Astrocyte (in vitro differentiated cells and primary cell): ENCODE data around the gene TOR1A. TPM values are rescaled to one million over a fixed set of nuclear protein-coding genes. Genes with fewer than 3 reads are reported as not detected.

ENCODE experiments used
- DNase-seq: peaks from one replicate; pipeline ENCODE4 v3.0.0-alpha.2; 2010; ENCODE audit warnings: low read depth
- FAIRE-seq: peaks from 2 replicates; lab custom pipeline; 2011; peaks lifted over from hg19 to GRCh38; lab: Jason Lieb, UNC
- H2AFZ ChIP-seq: 2 replicates; pipeline ENCODE4 v1.6.0; 2012; ENCODE audit warnings: low read depth, low read length, inconsistent platforms
- H3K27ac ChIP-seq: 2 replicates; pipeline ENCODE4 v1.5.1; 2011; ENCODE audit warnings: low read depth, low read length, inconsistent platforms
- H3K27me3 ChIP-seq: 2 replicates; pipeline ENCODE4 v1.6.0; 2011; ENCODE audit warnings: low read length, inconsistent platforms; ENCODE audit not compliant: insufficient read depth
- H3K36me3 ChIP-seq: 2 replicates; pipeline ENCODE4 v1.5.1; 2011; ENCODE audit warnings: low read length, inconsistent platforms; ENCODE audit not compliant: insufficient read depth
- H3K4me1 ChIP-seq: 2 replicates; pipeline ENCODE4 v1.5.1; 2011; ENCODE audit warnings: low read length, inconsistent platforms; ENCODE audit not compliant: insufficient read depth
- H3K4me2 ChIP-seq: 2 replicates; pipeline ENCODE4 v1.6.0; 2012; ENCODE audit warnings: low read length, inconsistent platforms
- H3K4me3 ChIP-seq: 2 replicates; pipeline ENCODE4 v1.5.1; 2011; ENCODE audit warnings: low read depth, mild to moderate bottlenecking, low read length, inconsistent platforms; ENCODE audit not compliant: insufficient read depth
- H3K79me2 ChIP-seq: 2 replicates; pipeline ENCODE4 v1.6.0; 2012; ENCODE audit warnings: mild to moderate bottlenecking, low read length, inconsistent platforms; ENCODE audit not compliant: insufficient read depth
- H3K9ac ChIP-seq: 2 replicates; pipeline ENCODE4 v1.6.0; 2012; ENCODE audit warnings: mild to moderate bottlenecking, low read length, inconsistent platforms
- H3K9me3 ChIP-seq: 2 replicates; pipeline ENCODE4 v1.5.1; 2012; ENCODE audit warnings: low read depth, mild to moderate bottlenecking, low read length, inconsistent platforms; ENCODE audit not compliant: insufficient read depth
- H4K20me1 ChIP-seq: 2 replicates; pipeline ENCODE4 v1.6.0; 2012; ENCODE audit warnings: low read length, inconsistent platforms; ENCODE audit not compliant: insufficient read depth
- H3K27ac Mint-ChIP-seq: one replicate; pipeline ENCODE4 v1.8.0; 2021; ENCODE audit warnings: mild to moderate bottlenecking, mixed read lengths; ENCODE audit not compliant: unreplicated experiment
- H3K27me3 Mint-ChIP-seq: one replicate; pipeline ENCODE4 v1.8.0; 2021; ENCODE audit warnings: low read depth, mixed read lengths; ENCODE audit not compliant: unreplicated experiment
- H3K36me3 Mint-ChIP-seq: one replicate; pipeline ENCODE4 v1.8.0; 2021; ENCODE audit warnings: low read depth, mixed read lengths; ENCODE audit not compliant: unreplicated experiment
- H3K4me1 Mint-ChIP-seq: one replicate; pipeline ENCODE4 v1.8.0; 2021; ENCODE audit warnings: low read depth, mixed read lengths; ENCODE audit not compliant: unreplicated experiment
- H3K4me3 Mint-ChIP-seq: one replicate; pipeline ENCODE4 v1.8.0; 2021; ENCODE audit warnings: mild to moderate bottlenecking, moderate library complexity, mixed read lengths; ENCODE audit not compliant: unreplicated experiment
- H3K9me3 Mint-ChIP-seq: one replicate; pipeline ENCODE4 v1.8.0; 2021; ENCODE audit warnings: mild to moderate bottlenecking, mixed read lengths; ENCODE audit not compliant: unreplicated experiment
- EZH2 ChIP-seq: IDR thresholded peaks from 2 replicates; pipeline ENCODE4 v1.6.1; 2012; ENCODE audit warnings: mild to moderate bottlenecking, low read length, inconsistent platforms; ENCODE audit not compliant: insufficient read depth
- total RNA-seq: library from RNA; stranded (reverse); gene quantifications from 2 replicates; pipeline ENCODE4 v1.2.1, GENCODE V29; 2021
- TF ChIP-seq, protein P1 (sequence below): IDR thresholded peaks from 2 replicates; pipeline ENCODE4 v1.5.1; 2011; ENCODE audit warnings: low read depth, mild to moderate bottlenecking, inconsistent platforms, low read length, moderate library complexity; ENCODE audit not compliant: insufficient read depth

The TOR1A gene
- total RNA-seq, 1 donor from 2014 or later = 65.3 TPM

DNA sequence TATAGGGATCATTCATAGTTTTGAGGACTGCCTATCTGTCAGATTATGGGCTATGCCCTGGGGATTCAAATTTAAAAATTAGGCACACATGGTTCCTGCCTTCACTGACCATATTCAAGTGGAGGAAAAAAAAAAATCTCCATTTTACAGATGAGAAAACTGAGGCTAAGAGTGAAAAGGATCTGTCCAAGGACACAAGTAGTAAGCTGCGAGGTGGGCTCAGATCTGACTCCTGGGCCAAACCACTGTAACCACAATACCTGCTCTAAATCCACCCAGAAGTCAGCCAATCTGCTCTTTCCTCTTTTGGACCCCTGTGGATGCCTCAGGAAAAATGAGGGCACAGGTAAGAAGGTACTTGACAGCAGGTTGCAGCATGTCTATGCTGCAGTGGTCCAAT is 2.8 kb upstream of the TOR1A start:
- Mint-ChIP-seq H3K36me3 (peaks cover 15% of the 10 kb centered on the region), H3K27ac (no peak overlapping the region), H3K27me3 (no peaks in the 10 kb centered on the region), H3K4me3 (no peak overlapping the region), H3K9me3 (no peaks in the 10 kb centered on the region), H3K4me1 (peaks cover 6% of the 10 kb centered on the region)
- no peak for FAIRE-seq
- Histone ChIP-seq H3K79me2 (peaks cover 20% of the 10 kb centered on the region), H3K4me3 (no peak overlapping the region), H3K4me2 (no peak overlapping the region), H3K27ac (no peak overlapping the region), H3K9me3 (no peaks in the 10 kb centered on the region), H3K36me3 (peaks cover 26% of the 10 kb centered on the region), H3K27me3 (no peaks in the 10 kb centered on the region), H2AFZ (no peak overlapping the region), H3K9ac (no peak overlapping the region), H4K20me1 (peaks cover 9% of the 10 kb centered on the region), H3K4me1 (peaks cover 7% of the 10 kb centered on the region)
- TF ChIP-seq EZH2 = no peak
- TF ChIP-seq, protein P1, sequence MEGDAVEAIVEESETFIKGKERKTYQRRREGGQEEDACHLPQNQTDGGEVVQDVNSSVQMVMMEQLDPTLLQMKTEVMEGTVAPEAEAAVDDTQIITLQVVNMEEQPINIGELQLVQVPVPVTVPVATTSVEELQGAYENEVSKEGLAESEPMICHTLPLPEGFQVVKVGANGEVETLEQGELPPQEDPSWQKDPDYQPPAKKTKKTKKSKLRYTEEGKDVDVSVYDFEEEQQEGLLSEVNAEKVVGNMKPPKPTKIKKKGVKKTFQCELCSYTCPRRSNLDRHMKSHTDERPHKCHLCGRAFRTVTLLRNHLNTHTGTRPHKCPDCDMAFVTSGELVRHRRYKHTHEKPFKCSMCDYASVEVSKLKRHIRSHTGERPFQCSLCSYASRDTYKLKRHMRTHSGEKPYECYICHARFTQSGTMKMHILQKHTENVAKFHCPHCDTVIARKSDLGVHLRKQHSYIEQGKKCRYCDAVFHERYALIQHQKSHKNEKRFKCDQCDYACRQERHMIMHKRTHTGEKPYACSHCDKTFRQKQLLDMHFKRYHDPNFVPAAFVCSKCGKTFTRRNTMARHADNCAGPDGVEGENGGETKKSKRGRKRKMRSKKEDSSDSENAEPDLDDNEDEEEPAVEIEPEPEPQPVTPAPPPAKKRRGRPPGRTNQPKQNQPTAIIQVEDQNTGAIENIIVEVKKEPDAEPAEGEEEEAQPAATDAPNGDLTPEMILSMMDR = no peak
- DNase-seq = no peak

DNA sequence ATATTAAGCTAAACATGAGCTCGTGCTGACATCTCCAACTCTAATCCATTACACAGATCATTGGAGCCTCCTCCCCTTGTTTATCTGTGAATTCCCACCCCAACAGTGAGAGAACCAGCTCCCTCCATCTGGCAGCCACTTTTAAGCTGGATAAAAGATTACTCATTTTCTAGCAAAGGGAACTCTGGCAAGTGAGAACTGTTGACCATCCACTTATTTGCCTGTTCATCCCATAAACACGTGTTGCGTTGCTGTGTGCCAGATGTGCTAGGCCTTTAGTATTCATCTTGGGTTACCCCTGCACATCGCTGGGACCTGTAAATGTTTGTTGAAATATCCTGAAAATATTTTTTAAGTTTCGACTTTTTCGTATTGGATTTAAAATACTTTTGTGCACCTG is 2.4 kb upstream of the TOR1A start:
- H3K4me3 ChIP-seq = no peak overlapping the region
- H3K4me2 ChIP-seq = no peak overlapping the region
- no peaks in the 10 kb centered on the region for H3K9me3 ChIP-seq
- peaks cover 7% of the 10 kb centered on the region for H3K4me1 ChIP-seq
- peaks cover 11% of the 10 kb centered on the region for H4K20me1 ChIP-seq
- no peak overlapping the region for H2AFZ ChIP-seq
- peaks cover 15% of the 10 kb centered on the region for H3K36me3 Mint-ChIP-seq
- H3K4me1 Mint-ChIP-seq = peaks cover 6% of the 10 kb centered on the region
- no peak overlapping the region for H3K9ac ChIP-seq
- H3K27me3 ChIP-seq = no peaks in the 10 kb centered on the region
- H3K27ac Mint-ChIP-seq = no peak overlapping the region
- H3K27ac ChIP-seq = no peak overlapping the region
- H3K36me3 ChIP-seq = peaks cover 25% of the 10 kb centered on the region
- TF ChIP-seq, protein P1 = no peak
- no peak for TF ChIP-seq EZH2
- no peak overlapping the region for H3K4me3 Mint-ChIP-seq
- H3K9me3 Mint-ChIP-seq = no peaks in the 10 kb centered on the region
- FAIRE-seq (no peak), DNase-seq (no peak)
- H3K79me2 ChIP-seq = peaks cover 23% of the 10 kb centered on the region
- no peaks in the 10 kb centered on the region for H3K27me3 Mint-ChIP-seq

DNA sequence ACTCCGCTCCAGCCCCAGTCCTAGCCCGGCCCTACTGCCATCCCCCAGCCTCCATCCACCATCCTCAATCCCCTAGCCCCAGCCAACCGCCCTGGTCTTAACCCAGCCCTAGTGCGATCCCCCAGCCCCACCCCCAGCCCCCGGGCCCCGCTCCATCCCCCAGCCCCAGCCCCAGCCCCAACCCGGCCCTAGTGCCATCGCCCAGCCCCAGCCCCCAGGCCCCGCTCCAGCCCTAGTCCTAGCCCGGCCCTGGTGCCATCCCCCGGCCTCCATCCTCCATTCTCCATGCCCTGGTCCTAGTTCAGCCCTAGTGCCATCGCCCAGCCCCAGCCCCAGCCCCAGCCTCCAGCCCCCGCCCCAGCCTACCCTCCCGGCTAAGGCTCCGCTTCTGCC is 398 bp downstream of the TOR1A start:
- Histone ChIP-seq H3K4me3 (peak overlapping the region; percentile 77), H3K79me2 (peaks cover 35% of the 10 kb centered on the region), H3K4me1 (peaks cover 7% of the 10 kb centered on the region), H3K9ac (peak overlapping the region; percentile 91), H3K27ac (peak overlapping the region; percentile 65), H3K36me3 (peaks cover 16% of the 10 kb centered on the region), H2AFZ (peak overlapping the region; percentile 80), H3K4me2 (peak overlapping the region; percentile 89), H3K27me3 (no peaks in the 10 kb centered on the region), H4K20me1 (peaks cover 21% of the 10 kb centered on the region), H3K9me3 (no peaks in the 10 kb centered on the region)
- peaks cover 12% of the 10 kb centered on the region for H3K36me3 Mint-ChIP-seq
- no peaks in the 10 kb centered on the region for H3K27me3 Mint-ChIP-seq
- no peak for FAIRE-seq
- H3K27ac Mint-ChIP-seq = no peak overlapping the region
- no peaks in the 10 kb centered on the region for H3K9me3 Mint-ChIP-seq
- H3K4me3 Mint-ChIP-seq = peak overlapping the region; percentile 89
- TF ChIP-seq, protein P1 = no peak
- TF ChIP-seq EZH2 = no peak
- peaks cover 6% of the 10 kb centered on the region for H3K4me1 Mint-ChIP-seq
- no peak for DNase-seq
